CD14-positive monocyte (primary cell): Measurements from ENCODE around the gene HAVCR1. TPM values are rescaled to one million over a fixed set of nuclear protein-coding genes. Genes with fewer than 3 reads are reported as not detected.
A peak's percentile ranks its signal among the peaks of the same experiment; 100 is the strongest.

Experiments used
- DNase-seq, 3 donors: peaks; one replicate each; pipeline ENCODE4 v3.0.0-alpha.2; 2011 to 2022
- H2AFZ ChIP-seq: 2 replicates; pipeline ENCODE4 v1.6.0; 2012; ENCODE audit warnings: mild to moderate bottlenecking, low read depth, low read length, inconsistent platforms; ENCODE audit not compliant: insufficient read depth, poor library complexity, severe bottlenecking
- H3K27ac ChIP-seq, 2 donors: 1 replicate in 1 of 2; 2 replicates in 1 of 2; pipeline ENCODE4 v1.5.1; 2012 to 2013; ENCODE audit warnings: low read length in 2 of 2, control low read depth in 1 of 2, inconsistent platforms in 1 of 2, low read depth in 1 of 2, mild to moderate bottlenecking in 1 of 2
- H3K27me3 ChIP-seq, 2 donors: one replicate each; pipeline versions ENCODE4 v1.6.0 to v1.6.1; 2011 to 2013; ENCODE audit warnings: low read length in 2 of 2; ENCODE audit not compliant: control insufficient read depth in 2 of 2, insufficient read depth in 2 of 2
- H3K36me3 ChIP-seq, 2 donors: replicated peaks in 1 of 2; 1 replicate in 1 of 2; 2 replicates in 1 of 2; pipeline versions ENCODE4 v1.5.1 to v1.6.1; 2012 to 2013; ENCODE audit warnings: low read length in 2 of 2, control low read depth in 1 of 2, inconsistent platforms in 1 of 2, mild to moderate bottlenecking in 1 of 2; ENCODE audit not compliant: insufficient read depth in 2 of 2, control insufficient read depth in 1 of 2
- H3K4me1 ChIP-seq, 2 donors: 1 replicate in 1 of 2; 2 replicates in 1 of 2; pipeline versions ENCODE4 v1.5.1 to v1.6.1; 2012 to 2013; ENCODE audit warnings: low read length in 2 of 2, control low read depth in 1 of 2, inconsistent platforms in 1 of 2, mild to moderate bottlenecking in 1 of 2, moderate library complexity in 1 of 2; ENCODE audit not compliant: insufficient read depth in 2 of 2, control insufficient read depth in 1 of 2
- H3K4me2 ChIP-seq: replicated peaks from 2 replicates; pipeline ENCODE3; 2012; ENCODE audit warnings: low read length, moderate library complexity, mild to moderate bottlenecking; ENCODE audit not compliant: poor library complexity, severe bottlenecking; ENCODE audit errors: extremely low read depth
- H3K4me3 ChIP-seq, 3 experiments: fragments of 200-600 bp in 1 of 3; sonication (generic) in 1 of 3; replicated peaks in 1 of 3; 1 replicate in 2 of 3; 2 replicates in 1 of 3; pipeline ENCODE4 v1.5.1; 2011 to 2013; ENCODE audit warnings: low read length in 3 of 3, mild to moderate bottlenecking in 3 of 3, control low read depth in 2 of 3, low read depth in 2 of 3, inconsistent platforms in 1 of 3, moderate library complexity in 1 of 3
- H3K79me2 ChIP-seq: 2 replicates; pipeline ENCODE4 v1.6.0; 2012; ENCODE audit warnings: mild to moderate bottlenecking, control low read depth, inconsistent platforms, low read length, moderate library complexity; ENCODE audit not compliant: insufficient read depth
- H3K9ac ChIP-seq: 2 replicates; pipeline ENCODE4 v1.6.0; 2017; ENCODE audit warnings: low read length, mild to moderate bottlenecking; ENCODE audit not compliant: insufficient read depth, poor library complexity, severe bottlenecking
- H3K9me3 ChIP-seq, 2 donors: replicated peaks in 1 of 2; 1 replicate in 1 of 2; 2 replicates in 1 of 2; pipeline versions ENCODE4 v1.5.1 to v1.6.1; 2012 to 2013; ENCODE audit warnings: low read length in 2 of 2, control low read depth in 1 of 2; ENCODE audit not compliant: control insufficient read depth in 1 of 2, insufficient read depth in 1 of 2
- H4K20me1 ChIP-seq: 2 replicates; pipeline ENCODE4 v1.6.0; 2012; ENCODE audit warnings: mild to moderate bottlenecking, low read length, control low read depth, moderate library complexity; ENCODE audit not compliant: insufficient read depth
- H3K27ac Mint-ChIP-seq, 7 donors: one replicate each; pipeline ENCODE4 v1.8.0; 2020; ENCODE audit warnings: mild to moderate bottlenecking in 7 of 7, mixed read lengths in 7 of 7, moderate library complexity in 6 of 7, inconsistent platforms in 2 of 7
- H3K27me3 Mint-ChIP-seq, 3 donors: one replicate each; pipeline ENCODE4 v1.8.0; 2021 to 2022; ENCODE audit warnings: low read depth in 3 of 3, mild to moderate bottlenecking in 3 of 3, mixed read lengths in 3 of 3, moderate library complexity in 3 of 3, inconsistent platforms in 1 of 3
- H3K36me3 Mint-ChIP-seq, 2 donors: one replicate each; pipeline ENCODE4 v1.8.0; 2020; ENCODE audit warnings: mixed read lengths in 2 of 2, inconsistent platforms in 1 of 2, mild to moderate bottlenecking in 1 of 2
- H3K4me1 Mint-ChIP-seq: one replicate; pipeline ENCODE4 v1.8.0; 2020; ENCODE audit warnings: mild to moderate bottlenecking, mixed read lengths
- H3K4me3 Mint-ChIP-seq, 2 donors: one replicate each; pipeline ENCODE4 v1.8.0; 2020; ENCODE audit warnings: mild to moderate bottlenecking in 2 of 2, mixed read lengths in 2 of 2, moderate library complexity in 1 of 2
- H3K9me3 Mint-ChIP-seq, 7 donors: one replicate each; pipeline ENCODE4 v1.8.0; 2020 to 2022; ENCODE audit warnings: mixed read lengths in 7 of 7, mild to moderate bottlenecking in 6 of 7, moderate library complexity in 6 of 7, inconsistent platforms in 2 of 7
- WGBS: methylation state at CpG from one replicate; pipeline ENCODE4 v1.1.5; 2013; ENCODE audit warnings: missing lambda C conversion rate; ENCODE audit not compliant: insufficient coverage; 5-methylcytosine and 5-hydroxymethylcytosine counted together
- intact Hi-C, 2 donors: fragments of 100-400 bp; cut with micrococcal nuclease; formaldehyde crosslinking; loops; one replicate each; pipeline versions ENCODE4 v1.15.0 to v1.15.1; 2023
- polyA plus RNA-seq, 3 donors: library from polyadenylated mRNA; depleted of rRNA in 1 of 3; unstranded in 2 of 3; stranded (reverse) in 1 of 3; fragments of 300-500 nt in 2 of 3; fragments of >200 nt in 1 of 3; fragmentation: Illumina TruSeq in 2 of 3; gene quantifications; 1 replicate in 2 of 3; 2 replicates in 1 of 3; pipeline ENCODE4 v1.2.3, GENCODE V29; 2012 to 2021
- TF ChIP-seq, protein P1 (sequence below): fragments of 200-600 bp; IDR thresholded peaks from one replicate; pipeline ENCODE4 v1.8.0; 2022; ENCODE audit warnings: antibody characterized with exemption, mild to moderate bottlenecking

Gene HAVCR1
- polyA plus RNA-seq, 3 donors, result 1.1 TPM; not detected in 2

DNA sequence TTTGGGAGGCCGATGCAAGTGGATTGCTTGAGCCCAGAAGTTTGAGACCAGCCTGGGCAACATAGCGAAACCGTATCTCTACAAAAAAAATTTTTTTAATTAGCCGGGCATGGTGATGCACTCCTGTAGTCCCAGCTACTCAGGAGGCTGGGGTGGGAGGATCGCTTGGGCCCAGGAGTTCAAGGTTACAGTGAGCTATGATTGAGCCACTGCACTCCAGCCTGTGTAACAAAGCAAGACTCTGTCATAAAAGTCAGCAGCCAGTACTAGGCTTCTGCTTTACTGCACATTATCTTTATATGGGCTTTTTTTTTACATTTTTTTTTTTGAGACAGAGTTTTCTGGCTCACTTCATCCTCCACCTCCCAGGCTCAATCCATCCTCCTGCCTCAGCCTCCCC lies 9.4 kb upstream of the HAVCR1 start:
- H3K4me3 ChIP-seq, result no peak overlapping the region
- H3K9me3 Mint-ChIP-seq, result peaks cover 0 to 5% (median 3%) of the 10 kb centered on the region in 7 donors
- H3K27me3 ChIP-seq, result no peaks in the 10 kb centered on the region
- TF ChIP-seq, protein P1, sequence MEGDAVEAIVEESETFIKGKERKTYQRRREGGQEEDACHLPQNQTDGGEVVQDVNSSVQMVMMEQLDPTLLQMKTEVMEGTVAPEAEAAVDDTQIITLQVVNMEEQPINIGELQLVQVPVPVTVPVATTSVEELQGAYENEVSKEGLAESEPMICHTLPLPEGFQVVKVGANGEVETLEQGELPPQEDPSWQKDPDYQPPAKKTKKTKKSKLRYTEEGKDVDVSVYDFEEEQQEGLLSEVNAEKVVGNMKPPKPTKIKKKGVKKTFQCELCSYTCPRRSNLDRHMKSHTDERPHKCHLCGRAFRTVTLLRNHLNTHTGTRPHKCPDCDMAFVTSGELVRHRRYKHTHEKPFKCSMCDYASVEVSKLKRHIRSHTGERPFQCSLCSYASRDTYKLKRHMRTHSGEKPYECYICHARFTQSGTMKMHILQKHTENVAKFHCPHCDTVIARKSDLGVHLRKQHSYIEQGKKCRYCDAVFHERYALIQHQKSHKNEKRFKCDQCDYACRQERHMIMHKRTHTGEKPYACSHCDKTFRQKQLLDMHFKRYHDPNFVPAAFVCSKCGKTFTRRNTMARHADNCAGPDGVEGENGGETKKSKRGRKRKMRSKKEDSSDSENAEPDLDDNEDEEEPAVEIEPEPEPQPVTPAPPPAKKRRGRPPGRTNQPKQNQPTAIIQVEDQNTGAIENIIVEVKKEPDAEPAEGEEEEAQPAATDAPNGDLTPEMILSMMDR, result no peak
- no peak overlapping the region for H2AFZ ChIP-seq
- DNase-seq, result no peak
- H3K4me3 Mint-ChIP-seq, result no peak overlapping the region
- no peaks in the 10 kb centered on the region for H4K20me1 ChIP-seq
- H3K27me3 Mint-ChIP-seq, result peaks cover 3 to 4% (median 4%) of the 10 kb centered on the region in 3 donors
- no peak overlapping the region for H3K9ac ChIP-seq
- peaks cover 2% of the 10 kb centered on the region for H3K4me1 Mint-ChIP-seq
- H3K4me2 ChIP-seq, result no peak overlapping the region
- H3K27ac Mint-ChIP-seq, result peak overlapping the region in 1 of 7 donors; percentile 47
- intact Hi-C loops, result no loop called here
- H3K27ac ChIP-seq, result no peak overlapping the region
- no peaks in the 10 kb centered on the region for H3K79me2 ChIP-seq
- no peaks in the 10 kb centered on the region for H3K36me3 Mint-ChIP-seq
- 96% methylated on average over 2 of the region's 5 CpGs for WGBS
- H3K9me3 ChIP-seq, result no peaks in the 10 kb centered on the region
- no peaks in the 10 kb centered on the region for H3K4me1 ChIP-seq
- H3K36me3 ChIP-seq, result no peaks in the 10 kb centered on the region

DNA sequence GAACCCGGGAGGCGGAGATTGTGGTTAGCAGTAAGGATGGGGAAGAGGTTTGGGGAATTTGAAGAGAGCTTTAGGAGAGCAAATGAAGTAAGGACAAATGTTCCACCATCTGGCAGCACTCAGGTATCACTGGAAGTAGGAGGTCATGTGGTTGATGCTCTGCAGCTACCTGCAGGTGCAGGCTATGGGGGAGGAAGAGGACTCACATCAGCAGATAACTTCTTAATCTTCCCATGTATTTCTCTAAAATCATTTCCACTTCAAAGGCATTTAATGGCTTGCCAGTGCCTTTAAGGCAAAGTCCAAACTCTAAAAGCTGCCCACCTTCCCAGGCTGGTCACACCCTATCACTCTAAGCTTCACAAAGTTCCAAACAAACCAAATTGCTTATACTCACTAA lies 8.1 kb upstream of the HAVCR1 start:
- peaks cover 0 to 5% (median 3%) of the 10 kb centered on the region in 7 donors for H3K9me3 Mint-ChIP-seq
- Histone ChIP-seq H2AFZ (no peak overlapping the region), H3K4me2 (no peak overlapping the region), H3K79me2 (no peaks in the 10 kb centered on the region), H3K9ac (no peak overlapping the region), H3K4me1 (no peaks in the 10 kb centered on the region), H3K4me3 (no peak overlapping the region), H3K36me3 (no peaks in the 10 kb centered on the region), H3K27ac (no peak overlapping the region), H3K9me3 (no peaks in the 10 kb centered on the region), H4K20me1 (no peaks in the 10 kb centered on the region), H3K27me3 (no peaks in the 10 kb centered on the region)
- H3K4me3 Mint-ChIP-seq, result no peak overlapping the region
- TF ChIP-seq, protein P1, result no peak
- no peaks in the 10 kb centered on the region for H3K36me3 Mint-ChIP-seq
- peaks cover 0 to 4% (median 4%) of the 10 kb centered on the region in 3 donors for H3K27me3 Mint-ChIP-seq
- H3K4me1 Mint-ChIP-seq, result peaks cover 2% of the 10 kb centered on the region
- intact Hi-C loops, result no loop called here
- no peak for DNase-seq
- 43% methylated on average over 2 of the region's 2 CpGs for WGBS
- no peak overlapping the region for H3K27ac Mint-ChIP-seq
